Measurements from ENCODE around the gene SEPSECS. TPM values are rescaled to one million over a fixed set of nuclear protein-coding genes. Genes with fewer than 3 reads are reported as not detected.

Gene SEPSECS
- polyA plus RNA-seq, 1 donor (not counting 4 experiments of a cell fraction or from before 2014, with no cell fraction given), result 6.6 TPM

DNA sequence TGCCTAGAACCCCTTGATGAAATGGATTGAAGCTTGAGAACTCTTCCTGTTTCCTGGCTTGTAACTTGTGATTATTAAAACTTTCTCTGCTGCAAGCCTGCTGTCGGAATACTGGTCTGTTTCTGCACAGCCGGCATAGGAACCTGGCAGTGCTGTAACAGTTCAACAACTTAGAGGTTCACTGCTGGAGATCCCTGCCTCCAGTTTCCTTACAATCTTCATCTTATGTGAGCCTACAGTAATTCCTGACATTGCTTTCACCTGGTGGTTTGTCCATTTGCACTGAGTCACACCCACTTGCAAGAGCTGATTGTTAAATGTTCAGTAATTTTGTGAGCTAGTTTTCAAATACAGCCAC is 1.3 kb upstream of the SEPSECS start:
- DNase-seq (ENCODE audit: low read depth, low spot score) (no peak), FAIRE-seq (no peak)
- H3K36me3 ChIP-seq (ENCODE audit: control insufficient read depth in 2 of 2, extremely low read depth in 1 of 2, insufficient read depth in 2 of 2, low read length in 2 of 2), result peaks cover 0 to 1% of the 10 kb centered on the region in 2 experiments
- H3K4me1 ChIP-seq (ENCODE audit: control insufficient read depth, extremely low read depth, insufficient read depth, low read length), result peaks cover 20% of the 10 kb centered on the region
- H3K4me3 ChIP-seq (ENCODE audit: control insufficient read depth in 2 of 3, extremely low read depth in 1 of 3, insufficient read depth in 2 of 3, low read depth in 1 of 3, low read length in 3 of 3), result peak overlapping the region; percentile 90 to 95 (median 92)
- dilution Hi-C loops (cut with MboI; ENCODE audit: extremely low pct_ligation_motif_present, low sequenced_read_pairs), result no loop called here
- no peaks in the 10 kb centered on the region for H3K9me3 ChIP-seq (ENCODE audit: control insufficient read depth, low read depth, low read length)
- peak overlapping the region; percentile 95 for H3K4me2 ChIP-seq (ENCODE audit: control insufficient read depth, extremely low read depth, insufficient read depth, low read depth, low read length)
- peak overlapping the region; percentile 51 for H2AFZ ChIP-seq (ENCODE audit: control insufficient read depth, low read length)
- no peaks in the 10 kb centered on the region for H3K27me3 ChIP-seq (ENCODE audit: control insufficient read depth, extremely low read depth, insufficient read depth, low read length)
- TF ChIP-seq, protein P1, sequence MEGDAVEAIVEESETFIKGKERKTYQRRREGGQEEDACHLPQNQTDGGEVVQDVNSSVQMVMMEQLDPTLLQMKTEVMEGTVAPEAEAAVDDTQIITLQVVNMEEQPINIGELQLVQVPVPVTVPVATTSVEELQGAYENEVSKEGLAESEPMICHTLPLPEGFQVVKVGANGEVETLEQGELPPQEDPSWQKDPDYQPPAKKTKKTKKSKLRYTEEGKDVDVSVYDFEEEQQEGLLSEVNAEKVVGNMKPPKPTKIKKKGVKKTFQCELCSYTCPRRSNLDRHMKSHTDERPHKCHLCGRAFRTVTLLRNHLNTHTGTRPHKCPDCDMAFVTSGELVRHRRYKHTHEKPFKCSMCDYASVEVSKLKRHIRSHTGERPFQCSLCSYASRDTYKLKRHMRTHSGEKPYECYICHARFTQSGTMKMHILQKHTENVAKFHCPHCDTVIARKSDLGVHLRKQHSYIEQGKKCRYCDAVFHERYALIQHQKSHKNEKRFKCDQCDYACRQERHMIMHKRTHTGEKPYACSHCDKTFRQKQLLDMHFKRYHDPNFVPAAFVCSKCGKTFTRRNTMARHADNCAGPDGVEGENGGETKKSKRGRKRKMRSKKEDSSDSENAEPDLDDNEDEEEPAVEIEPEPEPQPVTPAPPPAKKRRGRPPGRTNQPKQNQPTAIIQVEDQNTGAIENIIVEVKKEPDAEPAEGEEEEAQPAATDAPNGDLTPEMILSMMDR (optimal IDR thresholded peaks at IDR 0.05 in 1 of 3, IDR thresholded peaks at IDR 0.05 in 1 of 3, conservative IDR thresholded peaks at IDR 0.05 in 1 of 3; ENCODE audit: extremely low read depth in 1 of 3, insufficient read depth in 2 of 3, low read length in 3 of 3), result no peak
- no peak for TF ChIP-seq EZH2 (IDR thresholded peaks at IDR 0.05; ENCODE audit: low read length)
- peak overlapping the region; percentile 88 for H3K27ac ChIP-seq (ENCODE audit: control insufficient read depth, insufficient read depth, low read length)
- no peaks in the 10 kb centered on the region for H4K20me1 ChIP-seq (ENCODE audit: control insufficient read depth, extremely low read depth, insufficient read depth, low read length)
- H3K79me2 ChIP-seq (ENCODE audit: control insufficient read depth, insufficient read depth, low read length), result no peaks in the 10 kb centered on the region
- H3K9ac ChIP-seq (ENCODE audit: control insufficient read depth, extremely low read depth, insufficient read depth, low read length), result peak overlapping the region; percentile 93
- H3K9me1 ChIP-seq (ENCODE audit: control insufficient read depth, extremely low read depth, insufficient read depth, low read length), result peaks cover 2% of the 10 kb centered on the region

DNA sequence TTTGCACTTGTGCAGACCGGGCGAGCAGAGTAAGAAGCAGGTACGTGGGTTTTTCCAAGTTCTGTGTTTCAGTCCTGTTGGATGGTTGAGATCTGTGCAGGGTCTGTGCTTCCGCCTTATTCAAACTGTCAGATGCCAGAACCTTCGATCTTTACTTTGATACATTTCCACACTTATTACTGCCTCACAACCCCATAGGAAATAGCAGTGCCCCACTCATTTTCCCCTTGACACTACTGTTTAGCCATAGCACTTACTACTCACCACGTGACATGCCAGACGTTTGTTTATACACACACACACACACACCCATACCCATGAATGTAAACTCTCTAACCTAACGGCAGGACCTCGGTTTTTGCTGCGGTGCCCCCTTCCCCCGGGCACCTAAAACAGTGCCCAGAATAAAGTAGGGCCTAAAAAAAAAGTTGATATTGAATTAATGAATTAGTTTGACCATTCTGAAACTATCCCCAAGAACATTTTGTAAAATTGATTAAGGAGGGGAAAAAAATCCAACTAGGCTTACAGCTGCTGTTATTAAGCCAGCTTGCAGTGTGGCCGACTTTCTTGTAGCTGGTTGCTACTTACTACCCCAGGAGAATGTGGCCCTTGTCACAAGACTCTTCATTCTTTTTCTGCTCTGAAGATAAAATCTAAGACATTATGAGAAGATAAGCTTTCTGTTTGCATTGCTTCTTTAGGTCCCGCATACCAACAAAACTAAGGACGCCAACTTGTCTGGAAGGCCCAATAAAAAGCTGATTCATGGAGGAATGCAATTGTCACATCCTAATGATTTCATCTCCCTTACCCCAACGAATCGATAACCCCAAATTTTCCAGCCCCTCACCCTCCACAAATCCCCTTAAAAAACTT is 704 bp upstream of the SEPSECS start:
- Histone ChIP-seq H3K9me1 (ENCODE audit: control insufficient read depth, extremely low read depth, insufficient read depth, low read length) (peaks cover 2% of the 10 kb centered on the region), H3K79me2 (ENCODE audit: control insufficient read depth, insufficient read depth, low read length) (no peaks in the 10 kb centered on the region), H2AFZ (ENCODE audit: control insufficient read depth, low read length) (peak overlapping the region; percentile 86), H3K4me2 (ENCODE audit: control insufficient read depth, extremely low read depth, insufficient read depth, low read depth, low read length) (peak overlapping the region; percentile 95), H3K4me3 (ENCODE audit: control insufficient read depth in 2 of 3, extremely low read depth in 1 of 3, insufficient read depth in 2 of 3, low read depth in 1 of 3, low read length in 3 of 3) (peak overlapping the region; percentile 90 to 95 (median 92)), H4K20me1 (ENCODE audit: control insufficient read depth, extremely low read depth, insufficient read depth, low read length) (no peaks in the 10 kb centered on the region), H3K4me1 (ENCODE audit: control insufficient read depth, extremely low read depth, insufficient read depth, low read length) (peaks cover 20% of the 10 kb centered on the region), H3K36me3 (ENCODE audit: control insufficient read depth in 2 of 2, extremely low read depth in 1 of 2, insufficient read depth in 2 of 2, low read length in 2 of 2) (peaks cover 0 to 1% of the 10 kb centered on the region in 2 experiments), H3K9ac (ENCODE audit: control insufficient read depth, extremely low read depth, insufficient read depth, low read length) (peak overlapping the region; percentile 93), H3K27me3 (ENCODE audit: control insufficient read depth, extremely low read depth, insufficient read depth, low read length) (no peaks in the 10 kb centered on the region), H3K27ac (ENCODE audit: control insufficient read depth, insufficient read depth, low read length) (peak overlapping the region; percentile 88), H3K9me3 (ENCODE audit: control insufficient read depth, low read depth, low read length) (no peaks in the 10 kb centered on the region)
- DNase-seq (ENCODE audit: low read depth, low spot score) (no peak), FAIRE-seq (no peak)
- TF ChIP-seq EZH2 (IDR thresholded peaks at IDR 0.05; ENCODE audit: low read length), result no peak
- TF ChIP-seq, protein P1 (optimal IDR thresholded peaks at IDR 0.05 in 1 of 3, IDR thresholded peaks at IDR 0.05 in 1 of 3, conservative IDR thresholded peaks at IDR 0.05 in 1 of 3; ENCODE audit: extremely low read depth in 1 of 3, insufficient read depth in 2 of 3, low read length in 3 of 3), result no peak
- dilution Hi-C loops (cut with MboI; ENCODE audit: extremely low pct_ligation_motif_present, low sequenced_read_pairs), result no loop called here

Measured in keratinocyte (primary cell).